H54 (cell line): ENCODE measurements around the gene RCN2.
"Not testable (repeated sequence)": the region's sequence is repeated elsewhere in the genome, so short reads cannot be mapped to it uniquely, and the experiment has no call there.

Experiments
- DNase-seq: peaks from one replicate; pipeline ENCODE4 v3.0.0; 2011; ENCODE audit warnings: low spot score, mixed read lengths; ENCODE audit not compliant: insufficient read length
- FAIRE-seq: peaks from 3 replicates; lab custom pipeline; 2011; peaks lifted over from hg19 to GRCh38; lab: Jason Lieb, UNC
- POLR2A ChIP-seq: IDR thresholded peaks from 2 replicates; pipeline ENCODE4 v1.6.1; 2011; ENCODE audit warnings: low read depth, mild to moderate bottlenecking, low read length

The RCN2 gene

DNA sequence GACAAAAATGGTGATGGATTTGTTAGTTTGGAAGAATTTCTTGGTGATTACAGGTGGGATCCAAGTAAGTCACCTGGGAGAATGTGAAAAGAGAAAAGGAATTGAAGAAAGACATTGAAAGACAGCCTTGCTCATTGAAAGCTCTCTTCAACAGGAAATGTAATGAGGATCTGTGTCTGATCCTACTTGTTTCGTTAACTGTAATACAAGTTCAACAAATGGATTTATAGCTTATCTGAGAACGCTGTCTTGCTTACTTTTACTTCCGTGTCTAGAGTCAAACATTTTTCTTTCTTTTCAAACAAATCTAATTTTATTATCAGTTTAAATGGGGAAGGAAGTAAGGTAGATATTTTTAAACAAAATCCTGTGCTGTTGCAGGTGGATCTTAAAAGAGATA lies 15.9 kb downstream of the RCN2 start:
- DNase-seq (no peak), FAIRE-seq (no peak)
- no peak for TF ChIP-seq POLR2A

DNA sequence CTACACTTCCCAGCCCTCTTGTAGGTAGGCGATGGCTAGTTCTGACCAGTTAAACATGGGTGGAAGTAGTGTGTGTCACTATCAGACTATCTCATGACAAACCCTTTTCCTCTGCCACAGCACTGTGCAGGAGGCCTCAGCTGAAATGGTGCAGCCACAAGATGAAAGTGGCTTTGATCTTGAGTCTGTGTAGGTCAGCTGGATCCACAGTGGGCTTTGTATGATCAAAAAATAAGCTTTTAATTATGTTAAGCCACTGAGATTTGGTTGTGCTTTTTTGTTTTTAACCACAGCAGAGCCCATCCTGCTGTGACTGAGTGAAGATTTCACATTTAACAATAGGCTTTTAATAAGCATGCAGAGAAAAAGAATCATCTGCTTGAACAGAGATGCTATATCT lies 19.7 kb downstream of the RCN2 start:
- no peak for DNase-seq
- no peak for TF ChIP-seq POLR2A
- FAIRE-seq = no peak

DNA sequence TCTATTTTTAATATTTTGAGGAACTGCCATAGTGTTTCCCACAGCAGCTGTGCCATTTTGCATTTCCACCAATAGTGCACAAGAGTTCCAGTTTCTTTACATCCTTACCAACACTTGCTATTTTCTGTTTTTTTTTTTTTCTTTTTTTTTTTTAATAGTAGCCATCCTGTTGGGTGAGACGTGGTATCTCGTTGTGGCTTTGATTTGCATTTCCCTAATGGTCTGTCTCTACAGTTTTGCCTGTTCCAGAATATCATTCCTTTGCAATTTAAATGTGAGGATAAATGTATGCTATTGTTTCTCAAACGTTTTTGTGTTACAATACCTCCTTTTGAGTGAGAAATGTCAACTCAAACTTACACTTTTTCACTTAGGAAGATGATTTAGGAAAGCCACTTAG lies 22.4 kb downstream of the RCN2 start:
- no peak for TF ChIP-seq POLR2A
- DNase-seq (no peak), FAIRE-seq (no peak)

- TF ChIP-seq POLR2A = no peak
- DNase-seq (no peak), FAIRE-seq (no peak)
Measured at GRCh38 chr15:76954744-76955143, 23.2 kb downstream of the RCN2 start.

GRCh38 chr15:76961268-76962011 lies 29.9 kb downstream of the RCN2 start:
- DNase-seq (no peak), FAIRE-seq (no peak)
- no peak for TF ChIP-seq POLR2A

DNA sequence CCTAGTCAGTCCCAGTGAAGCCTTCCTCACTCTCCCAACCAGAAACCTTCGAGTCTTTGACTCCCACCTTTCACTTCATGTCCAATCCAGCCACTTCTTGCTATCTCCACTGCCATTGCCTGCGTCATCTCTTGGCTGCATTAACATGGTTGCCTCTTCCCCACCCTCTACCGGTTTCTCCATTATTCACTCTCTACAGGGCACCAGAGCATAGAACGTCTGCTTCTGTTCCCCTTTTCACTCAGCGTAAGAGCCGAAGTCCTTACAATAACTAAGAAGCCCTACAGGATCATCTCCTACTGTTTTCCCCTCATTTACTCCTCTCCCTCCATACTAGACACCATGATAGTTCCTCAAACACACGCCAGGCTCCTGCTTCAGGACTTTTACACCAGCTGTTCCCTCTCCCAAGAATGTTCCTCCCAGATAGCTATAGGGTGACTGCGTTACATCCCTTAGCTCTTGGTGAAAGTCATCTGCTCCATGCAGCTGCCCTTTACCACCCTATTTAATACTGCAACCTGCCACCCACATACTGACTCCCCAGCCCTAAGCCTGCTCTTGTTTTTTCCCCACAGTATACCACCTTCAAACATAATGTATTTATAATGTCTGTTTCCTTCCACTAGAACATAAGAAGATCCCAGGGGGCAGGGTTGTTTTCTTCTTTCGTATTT lies 30.9 kb downstream of the RCN2 start:
- DNase-seq (no peak), FAIRE-seq (no peak)
- no peak for TF ChIP-seq POLR2A

DNA sequence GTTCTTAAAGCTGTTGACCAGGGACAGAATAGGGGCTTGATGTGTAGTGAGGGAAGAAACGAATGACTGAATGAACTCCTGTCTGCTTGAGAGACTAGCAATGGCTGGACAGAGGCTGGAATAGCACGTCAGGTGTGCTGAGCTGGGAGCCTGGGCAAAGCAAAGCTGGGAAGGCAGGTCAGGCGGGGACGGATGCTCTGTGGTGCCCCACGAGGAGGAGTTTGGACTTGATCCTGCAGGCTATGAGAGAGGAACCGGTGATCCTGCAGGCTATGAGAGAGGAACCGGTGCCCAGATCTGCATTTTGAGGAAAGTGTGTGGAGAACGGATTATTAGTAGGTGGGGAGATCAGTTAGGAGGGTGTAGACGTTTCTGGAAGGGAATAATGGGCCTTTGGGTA lies 32.0 kb downstream of the RCN2 start:
- FAIRE-seq (no peak), DNase-seq (no peak)
- TF ChIP-seq POLR2A = no peak

DNA sequence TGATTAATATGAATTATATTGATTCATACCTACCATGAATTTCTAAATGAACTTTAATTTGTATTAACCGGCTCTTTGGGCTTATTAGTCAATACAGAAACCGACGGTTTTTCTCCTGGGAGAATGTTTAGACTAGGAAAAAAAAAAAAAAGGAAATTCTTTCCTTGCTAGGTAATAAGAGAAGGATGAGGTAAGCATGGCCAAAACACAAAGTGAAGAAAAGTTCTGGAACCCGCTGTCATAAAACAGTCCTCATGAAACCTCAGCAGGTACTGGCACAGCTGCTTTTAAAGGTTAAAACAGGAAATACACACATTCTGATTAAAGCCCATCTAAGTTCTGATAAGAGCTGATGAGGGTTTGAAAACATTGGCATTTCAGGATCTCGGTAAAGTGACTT lies 32.6 kb downstream of the RCN2 start:
- FAIRE-seq (no peak), DNase-seq (no peak)
- TF ChIP-seq POLR2A = no peak

GRCh38 chr15:76966051-76966450 lies 34.5 kb downstream of the RCN2 start:
- FAIRE-seq, DNase-seq: not testable (repeated sequence)

DNA sequence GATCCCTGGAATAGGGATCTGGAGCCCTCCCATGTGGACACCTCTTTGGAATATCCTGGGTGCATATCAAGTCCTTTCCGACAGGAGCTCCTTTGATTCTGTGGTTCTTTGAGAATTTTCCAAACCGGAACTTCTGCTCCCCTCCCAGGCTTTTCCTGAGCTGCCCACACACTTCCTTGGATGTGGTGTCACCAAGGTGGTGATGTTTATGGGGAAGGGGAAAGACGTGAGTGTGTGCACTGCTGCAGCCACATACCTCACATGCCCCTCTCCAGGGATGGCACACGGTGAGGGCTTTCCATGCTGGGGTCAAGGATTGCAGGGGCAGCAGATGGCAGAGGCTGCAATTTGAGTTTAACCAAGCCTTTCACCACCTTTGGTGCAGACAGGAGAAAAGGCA lies 35.5 kb downstream of the RCN2 start:
- FAIRE-seq (no peak), DNase-seq (no peak)
- TF ChIP-seq POLR2A = no peak

DNA sequence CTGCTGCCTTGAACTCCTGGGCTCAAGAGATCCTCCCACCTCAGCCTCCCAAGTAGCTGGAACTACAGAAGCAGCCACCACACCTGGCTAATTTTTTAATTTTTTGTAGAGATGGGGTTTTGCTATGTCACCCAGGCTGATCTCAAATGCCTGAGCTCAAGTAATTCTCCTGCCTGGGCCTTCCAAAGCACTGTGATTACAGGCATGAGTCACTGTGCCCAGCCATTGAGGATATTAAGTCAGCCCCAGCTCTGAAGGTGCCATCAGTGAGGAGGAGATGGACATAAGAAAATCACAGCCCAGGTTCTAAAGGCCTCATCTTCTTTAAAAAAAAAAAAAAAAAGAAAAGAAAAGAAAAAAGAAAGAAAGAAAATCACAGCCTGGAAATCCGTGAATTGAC lies 36.8 kb downstream of the RCN2 start:
- FAIRE-seq (no peak), DNase-seq (no peak)
- TF ChIP-seq POLR2A = no peak

DNA sequence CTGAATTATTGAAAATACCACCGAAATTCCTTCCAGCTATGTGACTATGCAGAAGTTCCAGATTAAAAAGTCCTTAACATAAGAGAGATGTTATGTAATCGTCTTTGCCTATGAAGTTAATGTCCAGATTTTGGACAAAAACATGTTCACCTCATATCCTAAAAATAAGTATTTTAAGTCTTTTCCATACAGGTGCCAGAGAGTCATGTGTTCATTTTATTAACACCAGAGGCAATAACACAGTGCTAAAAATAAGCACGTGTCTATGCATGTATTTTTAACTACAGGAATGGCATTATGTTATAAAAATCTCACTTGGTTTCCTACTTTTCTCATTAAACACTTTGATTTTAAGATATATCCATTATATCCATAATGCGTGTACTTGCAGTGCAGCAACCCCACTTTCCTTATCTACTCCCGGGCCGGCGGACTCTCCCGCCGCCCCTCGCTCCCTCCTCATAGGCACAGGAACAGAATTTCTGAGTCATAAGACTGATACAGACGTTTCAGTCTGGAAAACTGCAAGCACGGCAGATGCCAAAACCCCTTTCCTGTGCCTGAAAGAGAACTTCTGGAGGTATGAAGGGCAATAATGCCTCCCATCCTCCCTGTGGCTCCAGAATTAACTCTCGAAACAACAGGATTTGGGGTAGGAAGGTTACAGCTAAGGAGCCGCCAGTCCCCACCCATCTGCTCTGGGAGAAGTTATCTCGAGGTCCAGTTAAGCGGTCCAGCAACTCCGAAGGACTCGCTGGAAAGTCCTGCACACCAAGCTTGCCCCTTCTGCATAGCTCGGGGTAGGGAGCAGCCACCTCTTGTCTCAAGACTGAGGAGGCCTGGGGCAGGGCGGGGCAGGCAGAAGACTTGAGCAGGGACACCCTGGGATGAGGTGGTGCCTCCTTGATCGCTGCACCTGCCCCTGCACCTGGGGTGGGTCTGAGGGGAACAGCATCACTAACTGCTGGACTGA lies 41.1 kb downstream of the RCN2 start:
- TF ChIP-seq POLR2A = no peak
- DNase-seq (no peak), FAIRE-seq (no peak)

DNA sequence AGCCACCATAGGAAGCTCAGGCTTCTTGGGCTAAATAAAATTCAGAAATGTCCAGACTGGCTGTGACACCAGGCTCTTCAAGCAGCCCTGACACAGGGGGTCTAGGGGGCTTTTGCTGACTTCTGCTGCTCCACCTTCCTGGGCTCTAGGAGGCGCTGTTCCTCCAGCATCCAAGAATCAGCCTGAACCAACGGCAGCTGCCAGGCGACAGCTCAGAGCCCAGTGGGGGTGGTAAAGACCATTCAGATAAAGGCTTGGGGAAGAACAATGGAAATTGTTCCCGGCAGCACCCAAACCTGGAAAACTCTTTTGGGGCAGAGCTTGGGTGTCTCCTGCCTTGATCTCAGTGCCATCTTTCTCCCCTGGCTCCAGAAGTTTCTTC lies 41.8 kb downstream of the RCN2 start:
- DNase-seq (peak; percentile 26), FAIRE-seq (no peak)
- no peak for TF ChIP-seq POLR2A

- TF ChIP-seq POLR2A = no peak
- FAIRE-seq (no peak), DNase-seq (no peak)
Measured at GRCh38 chr15:76973906-76974305, 42.4 kb downstream of the RCN2 start.

DNA sequence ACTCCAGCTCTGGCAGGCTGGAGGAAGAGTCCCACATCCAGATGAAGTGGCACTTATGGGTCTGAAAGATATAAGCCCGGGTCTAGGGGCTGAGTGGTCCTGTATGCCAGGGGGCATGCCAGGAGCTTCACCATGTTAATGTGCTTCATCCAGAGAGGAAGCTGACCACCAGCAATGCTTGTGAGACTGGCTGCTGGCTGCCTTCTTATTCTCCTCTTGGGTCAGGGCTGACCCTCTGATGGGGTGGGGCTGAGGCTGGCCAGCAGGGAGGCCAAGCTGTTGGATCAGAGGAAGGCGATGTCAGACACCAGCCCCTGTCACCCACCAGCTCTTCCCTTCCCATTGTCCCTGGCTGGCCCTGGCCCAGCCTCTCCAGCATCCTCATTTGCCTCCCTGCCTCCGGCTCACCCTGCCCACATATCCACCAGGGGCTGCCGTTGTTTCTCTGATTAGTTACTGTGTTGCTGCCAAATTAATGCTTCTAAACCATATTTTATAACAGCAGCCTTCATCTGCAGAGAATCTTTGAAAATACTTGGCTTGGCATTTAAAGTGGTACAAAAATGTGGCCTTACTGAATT lies 43.0 kb downstream of the RCN2 start:
- no peak for TF ChIP-seq POLR2A

More for the DNA sequence above, 43.0 kb downstream of the RCN2 start:
- DNase-seq (no peak), FAIRE-seq (no peak)
